ENCODE measurements around the gene CPLANE1. TPM values are rescaled to one million over a fixed set of nuclear protein-coding genes. Genes with fewer than 3 reads are reported as not detected.
A peak's percentile ranks its signal among the peaks of the same experiment; 100 is the strongest.

Gene CPLANE1
- total RNA-seq, 1 experiment from 2014 or later = 3.5 TPM

DNA sequence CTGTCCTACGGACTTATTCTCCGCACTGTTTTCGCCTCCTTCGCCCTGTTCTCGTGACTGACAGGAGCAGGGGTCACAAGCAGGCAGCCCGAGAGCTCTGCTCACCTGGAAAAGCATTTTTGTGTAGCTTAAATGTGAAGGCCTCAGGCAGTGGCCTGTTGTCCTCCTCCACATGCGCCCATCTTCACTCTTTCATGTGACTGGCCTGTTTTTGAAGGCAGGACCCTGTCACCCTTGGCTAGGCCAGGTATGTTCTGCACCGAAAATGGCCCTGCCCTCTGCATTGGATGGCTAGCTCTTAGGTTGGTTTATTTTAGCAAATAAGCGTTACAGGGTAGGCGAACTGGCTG lies 614 bp upstream of the CPLANE1 start:
- peak overlapping the region; percentile 44 for H2AFZ ChIP-seq (ENCODE audit: low read depth, low read length, poor library complexity, severe bottlenecking)
- H3K9ac ChIP-seq (ENCODE audit: low read length) = peak overlapping the region; percentile 78
- no peaks in the 10 kb centered on the region for H3K9me3 ChIP-seq (ENCODE audit: control insufficient read depth in 1 of 2, insufficient read depth in 1 of 2, low read depth in 1 of 2, low read length in 2 of 2)
- RAD21 ChIA-PET (ENCODE audit: low non-redundant PET in 1 of 2, low total read pairs in 2 of 2, uncharacterized antibody in 2 of 2, unreplicated experiment in 2 of 2) = no interaction called here
- peak overlapping the region; percentile 86 for H3K27ac ChIP-seq (ENCODE audit: low read depth, low read length)
- no peaks in the 10 kb centered on the region for H4K20me1 ChIP-seq (ENCODE audit: insufficient read depth)
- TF ChIP-seq CEBPB (IDR thresholded peaks at IDR 0.05; ENCODE audit: low read depth) = no peak
- no peak for TF ChIP-seq SIN3A (IDR thresholded peaks at IDR 0.05; ENCODE audit: low read depth)
- no peak for TF ChIP-seq JUND (IDR thresholded peaks at IDR 0.05)
- TF ChIP-seq ZNF274 (IDR thresholded peaks at IDR 0.05; ENCODE audit: low read depth, low read length) = no peak
- TF ChIP-seq POLR2A (IDR thresholded peaks at IDR 0.05; ENCODE audit: borderline replicate concordance, extremely low read depth, insufficient read depth, insufficient read length) = no peak
- 0 out of 2 replicates have a peak, but pooled peaks have one; percentile 20 for TF ChIP-seq MAX (IDR thresholded peaks at IDR 0.05)
- TF ChIP-seq EZH2phosphoT487 (IDR thresholded peaks at IDR 0.05; ENCODE audit: borderline replicate concordance) = no peak
- TF ChIP-seq, protein P1, sequence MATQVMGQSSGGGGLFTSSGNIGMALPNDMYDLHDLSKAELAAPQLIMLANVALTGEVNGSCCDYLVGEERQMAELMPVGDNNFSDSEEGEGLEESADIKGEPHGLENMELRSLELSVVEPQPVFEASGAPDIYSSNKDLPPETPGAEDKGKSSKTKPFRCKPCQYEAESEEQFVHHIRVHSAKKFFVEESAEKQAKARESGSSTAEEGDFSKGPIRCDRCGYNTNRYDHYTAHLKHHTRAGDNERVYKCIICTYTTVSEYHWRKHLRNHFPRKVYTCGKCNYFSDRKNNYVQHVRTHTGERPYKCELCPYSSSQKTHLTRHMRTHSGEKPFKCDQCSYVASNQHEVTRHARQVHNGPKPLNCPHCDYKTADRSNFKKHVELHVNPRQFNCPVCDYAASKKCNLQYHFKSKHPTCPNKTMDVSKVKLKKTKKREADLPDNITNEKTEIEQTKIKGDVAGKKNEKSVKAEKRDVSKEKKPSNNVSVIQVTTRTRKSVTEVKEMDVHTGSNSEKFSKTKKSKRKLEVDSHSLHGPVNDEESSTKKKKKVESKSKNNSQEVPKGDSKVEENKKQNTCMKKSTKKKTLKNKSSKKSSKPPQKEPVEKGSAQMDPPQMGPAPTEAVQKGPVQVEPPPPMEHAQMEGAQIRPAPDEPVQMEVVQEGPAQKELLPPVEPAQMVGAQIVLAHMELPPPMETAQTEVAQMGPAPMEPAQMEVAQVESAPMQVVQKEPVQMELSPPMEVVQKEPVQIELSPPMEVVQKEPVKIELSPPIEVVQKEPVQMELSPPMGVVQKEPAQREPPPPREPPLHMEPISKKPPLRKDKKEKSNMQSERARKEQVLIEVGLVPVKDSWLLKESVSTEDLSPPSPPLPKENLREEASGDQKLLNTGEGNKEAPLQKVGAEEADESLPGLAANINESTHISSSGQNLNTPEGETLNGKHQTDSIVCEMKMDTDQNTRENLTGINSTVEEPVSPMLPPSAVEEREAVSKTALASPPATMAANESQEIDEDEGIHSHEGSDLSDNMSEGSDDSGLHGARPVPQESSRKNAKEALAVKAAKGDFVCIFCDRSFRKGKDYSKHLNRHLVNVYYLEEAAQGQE (IDR thresholded peaks at IDR 0.05; ENCODE audit: low read depth) = no peak
- ATAC-seq = no peak; the same call in none of the 2 replicates
- peaks cover 4 to 13% of the 10 kb centered on the region in 2 experiments; a peak in 2 of 4 replicates for H3K4me1 ChIP-seq (ENCODE audit: control insufficient read depth in 1 of 2, insufficient read depth in 2 of 2, low read length in 2 of 2)
- CTCF ChIA-PET = no interaction called here
- peak overlapping the region; percentile 73 to 76 for H3K4me3 ChIP-seq (replicated peaks in 1 of 2; ENCODE audit: low read depth in 1 of 2, low read length in 2 of 2)
- no peak for DNase-seq (ENCODE audit: low read depth, low spot score)
- H3K79me2 ChIP-seq (ENCODE audit: insufficient read depth, low read length) = no peaks in the 10 kb centered on the region
- H3K27me3 ChIP-seq (ENCODE audit: insufficient read depth, low read length) = no peaks in the 10 kb centered on the region
- H3K36me3 ChIP-seq (ENCODE audit: control insufficient read depth in 1 of 2, insufficient read depth in 2 of 2, low read length in 2 of 2) = no peaks in the 10 kb centered on the region
- H3K9me2 ChIP-seq (ENCODE audit: insufficient read depth) = no peaks in the 10 kb centered on the region
- POLR2A ChIA-PET = no interaction called here
- intact Hi-C loops (cut with micrococcal nuclease) = no loop called here
- BruUV-seq (replicated peaks) = no TSS peak
- peak overlapping the region; percentile 76 for H3K4me2 ChIP-seq (ENCODE audit: low read length)

All from HCT116 (cell line).